WI38 (cell line): ENCODE results near the gene SNAP91.
A peak's percentile ranks its signal among the peaks of the same experiment; 100 is the strongest.

ENCODE experiments used
- H3K4me3 ChIP-seq: 2 replicates; pipeline ENCODE4 v1.5.1; 2011; ENCODE audit warnings: low read depth, mild to moderate bottlenecking, control low read depth, low read length
- TF ChIP-seq, protein P1 (sequence below): IDR thresholded peaks from 2 replicates; pipeline ENCODE4 v1.5.1; 2012; ENCODE audit warnings: low read depth, mild to moderate bottlenecking, control low read depth, low read length

Gene SNAP91

DNA sequence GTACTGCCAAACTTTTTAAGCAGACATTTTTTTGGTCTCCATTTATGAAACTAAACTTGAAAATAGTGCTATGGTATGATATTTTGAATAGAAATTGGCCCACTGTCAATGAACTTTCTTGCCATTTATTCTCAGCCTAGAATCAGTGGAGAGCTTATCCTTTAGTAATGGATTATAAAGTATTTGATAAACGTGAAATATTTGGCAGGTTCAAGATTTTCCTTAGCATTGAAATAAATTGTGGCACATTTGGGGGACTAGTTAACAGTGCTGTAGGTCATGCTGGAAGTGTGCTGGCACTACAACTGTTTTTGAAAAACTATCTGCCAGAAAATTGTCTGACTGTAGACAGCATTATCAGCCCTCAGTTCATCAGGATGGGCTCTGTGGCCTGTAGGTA, 194.4 kb downstream of the SNAP91 start:
- no peak overlapping the region for H3K4me3 ChIP-seq
- TF ChIP-seq, protein P1, sequence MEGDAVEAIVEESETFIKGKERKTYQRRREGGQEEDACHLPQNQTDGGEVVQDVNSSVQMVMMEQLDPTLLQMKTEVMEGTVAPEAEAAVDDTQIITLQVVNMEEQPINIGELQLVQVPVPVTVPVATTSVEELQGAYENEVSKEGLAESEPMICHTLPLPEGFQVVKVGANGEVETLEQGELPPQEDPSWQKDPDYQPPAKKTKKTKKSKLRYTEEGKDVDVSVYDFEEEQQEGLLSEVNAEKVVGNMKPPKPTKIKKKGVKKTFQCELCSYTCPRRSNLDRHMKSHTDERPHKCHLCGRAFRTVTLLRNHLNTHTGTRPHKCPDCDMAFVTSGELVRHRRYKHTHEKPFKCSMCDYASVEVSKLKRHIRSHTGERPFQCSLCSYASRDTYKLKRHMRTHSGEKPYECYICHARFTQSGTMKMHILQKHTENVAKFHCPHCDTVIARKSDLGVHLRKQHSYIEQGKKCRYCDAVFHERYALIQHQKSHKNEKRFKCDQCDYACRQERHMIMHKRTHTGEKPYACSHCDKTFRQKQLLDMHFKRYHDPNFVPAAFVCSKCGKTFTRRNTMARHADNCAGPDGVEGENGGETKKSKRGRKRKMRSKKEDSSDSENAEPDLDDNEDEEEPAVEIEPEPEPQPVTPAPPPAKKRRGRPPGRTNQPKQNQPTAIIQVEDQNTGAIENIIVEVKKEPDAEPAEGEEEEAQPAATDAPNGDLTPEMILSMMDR = no peak

DNA sequence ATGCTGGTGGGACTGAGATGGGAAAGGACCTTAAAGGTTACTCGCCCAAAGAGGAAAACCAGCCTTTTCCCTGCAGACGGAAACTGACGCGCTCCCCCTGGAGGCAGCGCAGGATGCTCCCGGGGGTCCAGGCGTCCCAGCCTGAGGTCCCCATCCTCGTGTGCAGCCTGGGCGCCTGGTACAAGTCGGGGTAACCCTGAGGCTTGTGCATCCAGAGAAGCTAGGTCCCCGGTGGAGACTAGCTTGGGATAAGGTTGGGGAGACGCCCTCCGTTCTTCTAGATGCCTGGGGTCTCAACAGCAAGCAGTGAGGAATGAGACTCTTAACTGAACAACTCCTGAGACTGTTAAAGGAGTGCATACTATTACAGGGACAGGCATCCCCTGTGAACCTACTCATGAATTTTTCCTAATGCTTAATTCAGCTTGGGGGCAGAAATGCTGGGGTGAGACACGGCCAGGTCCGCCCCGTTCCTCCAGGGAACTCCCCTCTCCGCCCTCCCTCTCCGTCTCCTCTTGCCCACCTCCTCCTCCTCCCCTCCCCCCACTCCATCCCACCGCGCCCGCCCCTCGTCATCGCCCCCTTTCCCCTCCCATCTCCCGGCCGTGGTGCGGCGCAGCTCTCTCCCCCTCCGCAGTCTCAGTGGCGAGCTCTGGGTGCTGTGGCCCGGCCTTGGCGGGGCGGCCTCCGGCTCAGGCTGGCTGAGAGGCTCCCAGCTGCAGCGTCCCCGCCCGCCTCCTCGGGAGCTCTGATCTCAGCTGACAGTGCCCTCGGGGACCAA, 196.8 kb downstream of the SNAP91 start, which contains the start of gene PRSS35:
Gene PRSS35 (plus strand): TSS at position 634 of the 781 bp plus-strand sequence. CDS start 10,908 bp downstream, outside the sequence.
- peak within 1 kb of the TSS; percentile 57 for H3K4me3 ChIP-seq
- TF ChIP-seq, protein P1 = peak; percentile 73

DNA sequence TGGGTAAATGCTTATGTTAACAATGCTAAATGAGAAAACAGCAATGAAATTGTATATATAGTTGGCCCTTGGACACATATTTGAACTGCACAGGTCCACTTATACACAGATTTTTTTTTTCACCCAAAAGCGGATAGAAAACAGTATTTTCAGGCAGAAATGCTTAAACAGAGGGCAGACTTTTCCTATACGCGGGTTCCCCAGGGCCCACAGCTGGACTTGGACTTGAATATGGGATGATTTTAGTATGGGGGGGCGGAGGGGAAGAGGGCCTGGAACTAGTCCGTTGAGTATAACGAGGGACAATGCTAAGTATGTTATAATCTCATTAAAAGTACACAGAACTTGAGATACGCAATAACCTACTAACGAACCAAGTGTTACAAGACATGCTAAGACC, 197.6 kb downstream of the SNAP91 start:
- H3K4me3 ChIP-seq = no peak overlapping the region
- TF ChIP-seq, protein P1 = no peak

DNA sequence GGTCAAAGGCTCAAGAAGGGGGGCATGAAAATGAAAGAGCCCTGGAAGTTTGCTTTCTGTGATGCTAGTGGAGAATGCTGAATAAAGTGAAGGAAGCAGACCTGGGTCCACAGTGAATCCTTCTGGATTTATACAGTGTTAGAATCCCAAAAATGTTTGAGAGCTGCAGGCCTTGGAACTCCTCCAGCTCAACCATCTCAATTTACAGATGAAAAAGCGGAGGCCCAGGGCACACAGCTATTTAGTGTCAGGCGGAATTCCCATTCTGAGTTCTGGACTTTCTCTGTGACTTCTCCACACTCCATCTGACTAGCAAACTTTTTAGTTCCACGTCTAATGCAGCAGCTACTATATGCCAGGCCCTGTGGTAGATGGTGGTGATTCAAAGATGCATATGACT, 198.1 kb downstream of the SNAP91 start:
- TF ChIP-seq, protein P1 = no peak
- no peak overlapping the region for H3K4me3 ChIP-seq

DNA sequence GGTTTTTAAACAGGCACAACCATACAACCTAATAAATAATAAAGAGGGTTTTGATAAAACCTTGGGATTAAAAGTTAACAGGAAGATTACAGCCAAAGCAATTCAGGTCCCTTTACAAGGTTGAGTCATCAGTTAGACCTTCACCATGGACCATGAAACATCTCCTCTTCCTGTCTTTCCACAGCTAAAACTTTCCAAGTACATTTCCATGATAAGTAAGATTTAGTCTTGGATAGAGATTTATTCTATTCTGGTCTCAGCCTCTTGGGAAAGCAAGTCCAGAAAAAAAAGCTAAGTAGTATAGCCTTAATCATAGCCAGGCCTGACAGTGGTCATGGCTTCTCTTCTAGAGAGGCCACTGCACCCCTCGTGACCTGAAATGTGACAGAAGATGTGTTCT, 199.5 kb downstream of the SNAP91 start:
- no peak overlapping the region for H3K4me3 ChIP-seq

DNA sequence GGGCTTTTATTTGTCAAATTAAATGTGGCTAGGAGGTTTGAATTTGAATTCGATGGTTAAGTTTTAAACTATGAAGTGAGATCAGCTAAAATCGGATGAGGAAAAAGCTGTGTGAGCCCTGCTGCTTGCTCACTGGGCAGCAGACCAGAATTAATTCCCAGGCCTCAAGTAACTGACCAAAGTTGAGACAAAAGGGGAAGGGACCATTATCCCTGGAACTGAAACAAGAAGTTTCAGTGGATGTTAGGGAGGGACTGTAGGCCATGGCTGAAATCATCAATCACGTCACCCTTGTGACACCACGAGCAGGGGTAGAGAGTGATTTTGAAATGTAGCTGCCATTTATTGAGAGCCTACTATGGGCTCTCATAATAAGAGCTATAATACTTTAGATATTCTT, 203.5 kb downstream of the SNAP91 start:
- no peak overlapping the region for H3K4me3 ChIP-seq
- TF ChIP-seq, protein P1 = no peak

More for the DNA sequence above, 199.5 kb downstream of the SNAP91 start:
- TF ChIP-seq, protein P1 = no peak
